HG02973 (cell line): ENCODE measurements around the gene PVR.
"Not testable (repeated sequence)": the region's sequence is repeated elsewhere in the genome, so short reads cannot be mapped to it uniquely, and the experiment has no call there.

Experiments used
- ATAC-seq: cut with Tn5 transposase; IDR thresholded peaks from one replicate; pipeline ENCODE4 v1.9.1; 2021; ENCODE audit warnings: moderate library complexity; ENCODE audit not compliant: unreplicated experiment

Gene PVR

GRCh38 chr19:44668985-44669764 lies 25.5 kb downstream of the PVR start:
- ATAC-seq: no peak

DNA sequence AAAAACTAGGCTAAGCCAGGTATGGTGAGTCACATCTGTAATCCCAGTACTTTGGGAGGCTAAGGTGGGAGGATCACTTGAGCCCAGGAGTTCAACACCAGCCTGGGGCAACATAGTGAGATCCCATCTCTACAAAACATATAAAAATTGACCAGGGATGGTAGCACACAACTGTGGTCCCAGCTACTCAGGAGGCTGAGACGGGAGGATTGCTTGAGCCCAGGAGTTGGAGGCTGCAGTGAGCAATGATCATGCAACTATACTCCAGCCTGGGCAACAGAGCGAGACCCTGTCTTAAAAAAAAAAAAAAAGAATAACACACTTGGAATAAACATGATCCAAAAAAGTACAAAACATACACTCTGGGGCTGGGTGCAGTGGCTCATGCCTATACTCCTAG lies 26.3 kb downstream of the PVR start:
- ATAC-seq: not testable (repeated sequence)

GRCh38 chr19:44671400-44671799 lies 27.7 kb downstream of the PVR start, which contains the start of gene CEACAM19:
TSS of gene CEACAM19 (plus strand) at chr19:44671482. CDS start at chr19:44671932, 450 bp downstream.
- no peak for ATAC-seq

DNA sequence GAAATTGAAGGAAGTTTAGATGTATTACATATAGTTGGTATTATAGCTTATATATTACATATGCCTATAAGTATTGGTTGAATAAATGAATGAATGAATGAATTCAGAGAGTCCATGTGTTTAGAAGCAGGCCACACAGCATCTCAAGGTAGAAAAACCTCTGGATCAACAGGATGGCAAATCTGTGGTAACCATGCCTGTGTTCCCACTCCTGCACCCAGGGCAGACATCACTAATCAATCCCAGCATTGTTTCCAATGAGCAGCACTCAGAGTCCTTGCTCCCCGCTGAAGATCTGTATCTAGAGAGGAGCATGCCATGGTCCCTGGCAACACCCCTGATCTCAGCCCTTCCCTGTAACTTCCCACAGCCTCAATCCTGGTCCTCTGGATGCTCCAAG lies 28.5 kb downstream of the PVR start:
- no peak for ATAC-seq

DNA sequence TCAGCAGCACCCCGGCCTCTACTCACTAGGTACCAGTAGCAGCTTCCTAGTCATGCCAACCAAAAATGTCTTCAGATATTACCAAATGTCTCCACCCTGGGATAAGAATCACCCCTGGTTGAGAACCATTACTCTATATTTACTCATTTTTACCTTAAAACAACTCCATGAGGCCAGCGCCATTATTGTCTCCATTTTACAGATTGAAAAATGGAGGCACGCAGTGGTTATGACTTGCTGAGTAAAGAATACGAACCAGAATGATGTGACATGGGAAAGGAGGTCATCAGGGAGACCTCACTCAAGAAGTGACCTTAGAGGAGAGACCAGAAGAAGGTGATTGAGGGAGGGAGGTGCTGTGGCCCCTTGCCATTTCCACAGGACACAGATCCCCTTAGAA lies 29.8 kb downstream of the PVR start:
- no peak for ATAC-seq

- no peak for ATAC-seq
These were observed 31.8 kb downstream of the PVR start for GRCh38 chr19:44675521-44675920.

DNA sequence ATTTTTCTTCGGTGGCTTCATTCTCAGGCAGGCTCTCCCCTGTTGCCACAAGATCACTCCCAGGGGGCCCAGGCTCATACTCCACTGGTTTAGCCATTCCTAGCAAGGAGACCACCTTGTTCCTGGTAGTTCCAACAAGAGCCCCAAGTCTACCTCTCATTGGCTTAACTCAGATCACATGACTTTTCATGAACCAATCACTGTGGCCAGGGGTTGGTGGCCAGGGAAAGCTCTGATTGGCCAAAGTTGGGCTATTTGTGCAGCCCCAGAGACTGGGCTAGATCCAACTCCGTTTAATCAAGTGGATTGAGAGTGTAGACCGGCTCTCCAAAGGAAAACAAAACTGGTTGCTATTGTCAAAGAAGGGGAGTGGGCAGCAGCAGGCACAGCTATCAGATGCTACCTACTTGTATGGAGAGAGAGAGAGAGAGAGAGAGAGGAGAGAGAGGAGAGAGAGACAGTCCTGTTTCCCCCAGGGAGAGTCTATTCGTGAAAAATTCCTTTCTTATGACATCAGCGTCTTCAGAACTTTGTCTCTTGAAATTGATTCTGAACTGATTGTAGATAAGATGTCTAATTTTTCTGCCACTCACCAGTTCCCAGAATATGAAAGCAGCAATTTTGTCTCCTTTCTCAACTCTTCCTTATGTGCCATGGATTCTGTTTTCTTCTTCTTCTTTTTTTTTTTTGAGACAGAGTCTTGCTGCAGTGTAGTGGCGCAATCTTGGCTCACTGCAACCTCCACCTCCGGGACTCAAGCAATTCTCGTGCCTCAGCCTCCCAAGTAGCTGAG lies 33.5 kb downstream of the PVR start:
- ATAC-seq: no peak

GRCh38 chr19:44680536-44680935 lies 36.8 kb downstream of the PVR start:
- no peak for ATAC-seq

GRCh38 chr19:44681992-44682790 lies 38.5 kb downstream of the PVR start:
- ATAC-seq: no peak

- no peak for ATAC-seq
These were observed 39.1 kb downstream of the PVR start for GRCh38 chr19:44682807-44683206.

DNA sequence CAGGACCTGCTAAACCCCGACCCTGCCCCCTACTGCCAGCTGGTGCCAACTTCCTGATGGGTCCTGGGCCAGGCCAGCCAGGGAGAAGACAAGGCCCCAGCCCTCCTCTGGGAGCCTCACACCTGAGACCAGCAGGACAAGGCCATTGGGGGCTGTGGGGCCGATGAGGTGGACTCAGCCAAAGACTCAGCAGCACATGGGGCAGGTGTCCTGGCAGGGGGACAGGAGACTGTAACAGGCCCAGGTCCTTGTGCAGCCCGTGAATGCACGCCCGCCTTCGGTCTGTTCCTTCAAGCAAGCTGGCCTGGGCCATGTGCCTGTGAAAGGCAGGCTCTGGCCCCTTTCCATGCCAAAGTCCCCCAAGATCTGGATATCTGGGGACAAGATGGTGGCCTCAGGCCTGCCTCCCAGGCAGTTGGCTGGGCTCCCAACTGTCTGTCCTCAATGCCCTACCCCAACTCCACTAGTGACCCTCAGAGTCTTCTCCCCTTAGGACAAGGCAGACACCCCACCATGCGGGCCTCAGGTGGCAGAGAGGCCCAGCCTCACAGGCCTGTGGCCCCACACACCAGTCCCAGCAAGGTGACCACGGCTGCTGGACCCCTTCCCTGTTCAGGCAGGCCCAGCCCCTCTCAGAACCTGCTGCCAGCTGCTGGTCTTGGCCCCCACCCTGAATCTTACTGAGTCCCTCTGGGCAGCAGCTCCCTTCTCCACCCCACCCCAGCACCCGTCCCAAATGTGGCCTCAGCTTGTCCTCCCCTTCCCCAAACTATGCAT lies 39.9 kb downstream of the PVR start:
- ATAC-seq: no peak

GRCh38 chr19:44684396-44684795 lies 40.7 kb downstream of the PVR start:
- not testable (repeated sequence) for ATAC-seq

DNA sequence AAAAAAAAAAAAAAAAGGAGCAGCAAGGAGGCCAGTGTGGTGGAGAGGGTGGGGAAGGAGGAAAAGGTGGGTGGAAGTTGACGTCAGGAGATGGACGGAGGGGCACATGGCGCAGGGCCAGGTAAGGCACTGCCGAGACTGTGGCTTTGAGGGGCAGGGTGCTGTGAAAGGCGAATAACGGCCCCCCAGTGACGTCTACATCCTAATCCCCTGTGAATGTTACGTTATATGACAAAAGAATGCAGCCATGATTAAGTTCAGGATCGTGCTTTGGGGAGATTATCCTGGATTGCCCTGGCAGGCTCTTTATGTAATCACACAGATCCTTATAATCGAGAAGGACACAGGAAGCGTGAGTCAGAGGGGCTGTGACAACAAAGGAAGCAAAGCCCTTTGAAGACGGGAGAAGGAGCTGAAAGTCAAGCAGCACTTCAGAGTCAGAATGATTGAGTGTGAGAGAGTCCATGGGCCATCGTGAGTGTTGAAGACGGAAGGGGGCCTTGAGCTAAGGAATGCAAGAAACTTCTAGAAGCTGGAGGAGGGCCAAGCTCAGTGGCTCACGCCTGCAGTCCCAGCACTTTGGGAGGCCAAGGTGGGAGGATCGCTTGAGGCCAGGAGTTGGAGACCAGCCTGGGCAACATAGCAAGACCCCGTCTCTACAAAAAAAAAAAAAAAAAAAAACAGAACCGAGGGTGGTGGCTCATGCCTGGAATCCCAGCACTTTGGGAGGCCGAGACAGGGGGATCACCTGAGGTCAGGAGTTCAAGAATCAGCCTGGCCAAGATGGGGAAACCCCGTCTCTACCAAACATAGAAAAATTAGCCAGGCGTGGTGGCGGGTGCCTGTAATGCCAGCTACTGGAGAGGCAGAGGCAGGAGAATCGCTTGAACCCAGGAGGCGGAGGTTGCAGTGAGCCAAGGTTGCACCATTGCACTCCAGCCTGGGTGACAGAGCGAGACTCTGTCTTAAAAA lies 41.5 kb downstream of the PVR start:
- no peak for ATAC-seq

DNA sequence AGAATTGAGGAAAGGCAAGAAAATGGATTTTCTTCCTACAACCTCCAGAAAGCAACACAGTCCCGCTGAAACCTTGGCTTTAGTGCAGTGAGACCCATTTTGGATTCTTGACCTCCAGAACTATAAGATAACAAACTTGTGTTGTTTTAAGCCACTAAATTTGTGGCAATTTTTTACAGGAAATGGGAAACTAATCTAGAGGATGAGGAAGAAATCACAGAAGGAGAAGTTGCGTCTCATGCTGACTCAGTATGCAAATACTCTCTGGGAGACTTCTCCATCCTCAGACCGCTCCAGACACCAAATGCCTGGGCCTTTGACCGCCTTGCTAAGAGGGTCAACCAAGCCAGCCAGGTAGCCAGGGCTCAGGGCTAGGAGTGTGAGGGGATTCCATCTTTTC lies 42.2 kb downstream of the PVR start:
- ATAC-seq: no peak

- ATAC-seq: no peak
These were observed 43.2 kb downstream of the PVR start for GRCh38 chr19:44686896-44687295.

- ATAC-seq: no peak
These were observed 44.2 kb downstream of the PVR start for GRCh38 chr19:44687888-44688287.

DNA sequence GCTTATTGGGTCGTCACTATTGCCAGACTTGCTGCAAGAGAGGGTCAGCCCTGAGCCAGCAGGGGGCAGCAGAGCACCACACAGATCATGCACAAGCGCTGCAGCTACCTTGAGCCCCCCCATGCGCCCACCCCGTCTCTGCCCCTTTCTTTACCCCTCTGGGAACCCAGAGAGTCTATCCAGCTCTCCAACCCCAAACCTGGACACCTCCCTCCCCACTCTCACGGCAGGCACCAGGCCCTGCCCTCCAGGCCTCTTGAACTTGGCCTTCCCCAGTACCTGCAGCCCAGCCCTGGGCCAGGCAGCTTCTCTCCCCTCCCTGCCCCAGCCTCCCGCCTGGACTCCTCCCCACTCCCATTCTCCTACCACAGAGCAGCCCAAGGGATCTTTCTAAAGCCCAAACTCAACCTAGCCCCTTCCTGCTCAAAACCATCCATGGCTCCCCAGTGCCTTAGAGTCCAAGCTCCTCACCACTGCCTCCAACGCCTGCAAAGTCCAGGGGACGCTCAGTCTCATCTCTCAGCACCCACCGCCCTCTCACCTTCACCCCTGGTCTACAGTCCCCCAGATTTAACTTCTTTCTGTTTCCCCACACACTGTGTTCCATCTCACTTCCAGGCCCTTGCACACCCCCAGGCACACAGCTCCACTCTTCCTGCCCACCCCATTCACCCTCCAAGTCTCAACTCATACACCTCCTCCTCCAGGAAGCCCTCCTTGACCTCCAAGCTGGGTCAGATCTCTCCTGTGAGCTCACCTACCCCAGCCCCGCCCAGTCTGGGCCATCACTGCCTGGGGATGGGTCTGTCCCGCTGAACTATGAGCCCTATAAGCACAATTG lies 45.8 kb downstream of the PVR start:
- ATAC-seq: no peak

- ATAC-seq: no peak
These were observed 46.4 kb downstream of the PVR start for GRCh38 chr19:44690131-44690440.

DNA sequence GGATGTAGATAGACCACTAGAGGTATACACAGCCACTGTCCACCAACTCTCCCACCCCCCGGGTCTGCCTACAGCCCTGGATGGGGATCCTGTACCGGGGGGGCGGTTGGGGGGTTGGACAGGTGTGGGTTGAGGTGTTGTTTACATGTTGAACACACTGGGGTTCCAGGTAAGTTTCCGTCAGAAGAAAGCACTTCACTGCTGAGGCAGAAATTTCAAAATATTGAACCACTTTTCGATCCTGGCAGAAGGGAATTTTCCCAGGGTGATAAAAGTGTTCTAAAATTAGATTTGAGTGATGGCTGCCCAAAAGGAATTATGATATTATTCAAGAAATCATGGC lies 48.6 kb downstream of the PVR start:
- no peak for ATAC-seq
